ENCODE measurements around the gene ZDHHC11B. TPM values are rescaled to one million over a fixed set of nuclear protein-coding genes. Genes with fewer than 3 reads are reported as not detected.
"Not testable (repeated sequence)": the region's sequence is repeated elsewhere in the genome, so short reads cannot be mapped to it uniquely, and the experiment has no call there.

ZDHHC11B gene
- total RNA-seq, 1 experiment from 2014 or later = 1.4 TPM

DNA sequence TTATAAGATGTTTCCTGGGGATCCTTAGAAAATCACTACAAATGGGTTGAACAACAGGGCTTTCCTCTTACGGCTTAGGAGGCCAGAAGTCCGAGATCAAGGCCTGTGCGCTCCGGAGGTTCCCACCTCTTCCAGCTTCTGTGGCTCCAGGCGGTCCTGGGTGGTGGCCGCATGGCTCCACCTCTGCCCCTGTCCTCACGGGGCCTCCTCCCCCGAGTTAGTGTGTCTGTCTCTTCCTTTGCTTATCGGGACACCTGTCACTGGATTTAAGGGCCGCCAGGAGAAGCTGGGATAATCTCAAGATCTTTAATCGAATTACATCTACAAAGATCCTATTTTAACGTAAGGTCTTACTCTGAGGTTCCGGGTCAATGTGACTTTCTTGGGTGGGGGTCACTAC lies 89.1 kb downstream of the ZDHHC11B start:
- H4K91ac ChIP-seq (ENCODE audit: insufficient read length, low read depth, low read length); H2AK5ac ChIP-seq (ENCODE audit: insufficient read length, low read length); H3K79me1 ChIP-seq (ENCODE audit: insufficient read depth, low read depth, low read length, poor library complexity, severe bottlenecking); H2BK12ac ChIP-seq (ENCODE audit: insufficient read length, low read depth, low read length); H3K27me3 ChIP-seq (ENCODE audit: insufficient read depth, low read length); H3K4me1 Mint-ChIP-seq; H3K23me2 ChIP-seq (ENCODE audit: insufficient read length, low read depth, low read length, poor library complexity, severe bottlenecking); H2AFZ ChIP-seq (ENCODE audit: low read length); H3K9me3 Mint-ChIP-seq; H3K4ac ChIP-seq (ENCODE audit: low read depth, low read length); H2BK15ac ChIP-seq (ENCODE audit: low read depth, low read length); H3T11ph ChIP-seq (ENCODE audit: low read length); H3K4me2 ChIP-seq (ENCODE audit: insufficient read depth, insufficient read length, low read length); H4K20me1 ChIP-seq (ENCODE audit: control insufficient read depth, insufficient read depth, insufficient read length); H3K18ac ChIP-seq (ENCODE audit: insufficient read length, low read depth, low read length); H3K36me3 Mint-ChIP-seq (ENCODE audit: insufficient read depth in 1 of 3, low read depth in 3 of 3); H3K27ac ChIP-seq (ENCODE audit: insufficient read length, low read depth, low read length); H2BK5ac ChIP-seq (ENCODE audit: insufficient read length, low read length); H3K56ac ChIP-seq (ENCODE audit: insufficient read length, low read depth, low read length); DNase-seq; H4K5ac ChIP-seq (ENCODE audit: insufficient read length, low read depth, low read length); H4K8ac ChIP-seq (replicated peaks; ENCODE audit: insufficient read length, low read depth, low read length); H3K9me3 ChIP-seq (ENCODE audit: control insufficient read depth, low read depth, low read length); H3K79me2 ChIP-seq (ENCODE audit: insufficient read depth, low read length); H2BK20ac ChIP-seq (ENCODE audit: low read depth, low read length, poor library complexity, severe bottlenecking); H3K14ac ChIP-seq (ENCODE audit: insufficient read depth, low read length); H3K4me3 Mint-ChIP-seq; H2BK120ac ChIP-seq (ENCODE audit: low read depth, low read length, poor library complexity, severe bottlenecking); H3K4me1 ChIP-seq (ENCODE audit: insufficient read depth, low read length); H3K9ac ChIP-seq (ENCODE audit: extremely low read depth, insufficient read length, low read length); H3K23ac ChIP-seq (ENCODE audit: insufficient read length, low read depth, low read length); H3K27ac Mint-ChIP-seq: not testable (repeated sequence)
- peaks cover 40% of the 10 kb centered on the region for H3K27me3 Mint-ChIP-seq (ENCODE audit: low read depth)
- WGBS (ENCODE audit: extremely low coverage, insufficient read length, low lambda C conversion rate) = no CpG with 5 or more reads among the region's 13 CpGs

DNA sequence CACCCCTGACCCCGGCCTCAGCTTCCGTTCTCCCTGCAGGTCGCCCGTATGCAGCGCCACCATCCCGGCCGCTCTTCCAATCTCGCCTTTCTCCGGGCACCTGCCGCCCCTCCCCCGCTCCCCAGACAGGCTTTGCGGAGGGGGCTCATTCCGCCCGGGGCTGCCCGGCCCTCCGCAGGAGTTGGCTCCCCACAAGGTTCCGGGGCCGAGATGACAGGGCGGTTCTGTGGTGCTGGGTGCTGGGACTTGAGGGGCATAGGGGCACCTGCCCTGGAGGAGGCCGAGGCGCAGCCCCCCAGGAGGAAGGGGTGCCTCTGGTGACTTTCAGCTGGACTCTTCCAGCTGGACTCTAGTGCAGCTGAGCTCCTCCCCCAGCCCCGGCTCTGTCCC lies 90.5 kb downstream of the ZDHHC11B start:
- H3K4me1 Mint-ChIP-seq; H2AFZ ChIP-seq (ENCODE audit: low read length); H3K18ac ChIP-seq (ENCODE audit: insufficient read length, low read depth, low read length); H4K8ac ChIP-seq (replicated peaks; ENCODE audit: insufficient read length, low read depth, low read length); H2BK15ac ChIP-seq (ENCODE audit: low read depth, low read length); H3K4me1 ChIP-seq (ENCODE audit: insufficient read depth, low read length); H2BK12ac ChIP-seq (ENCODE audit: insufficient read length, low read depth, low read length); H3K14ac ChIP-seq (ENCODE audit: insufficient read depth, low read length); H3K9ac ChIP-seq (ENCODE audit: extremely low read depth, insufficient read length, low read length); H3K23ac ChIP-seq (ENCODE audit: insufficient read length, low read depth, low read length); H2BK20ac ChIP-seq (ENCODE audit: low read depth, low read length, poor library complexity, severe bottlenecking); H3K23me2 ChIP-seq (ENCODE audit: insufficient read length, low read depth, low read length, poor library complexity, severe bottlenecking); H2AK5ac ChIP-seq (ENCODE audit: insufficient read length, low read length); H3K79me2 ChIP-seq (ENCODE audit: insufficient read depth, low read length); H4K91ac ChIP-seq (ENCODE audit: insufficient read length, low read depth, low read length); H3K4ac ChIP-seq (ENCODE audit: low read depth, low read length); H4K20me1 ChIP-seq (ENCODE audit: control insufficient read depth, insufficient read depth, insufficient read length); H3K27me3 ChIP-seq (ENCODE audit: insufficient read depth, low read length); H3K56ac ChIP-seq (ENCODE audit: insufficient read length, low read depth, low read length); H2BK120ac ChIP-seq (ENCODE audit: low read depth, low read length, poor library complexity, severe bottlenecking); H3K9me3 ChIP-seq (ENCODE audit: control insufficient read depth, low read depth, low read length); H3K9me3 Mint-ChIP-seq; H3K27ac ChIP-seq (ENCODE audit: insufficient read length, low read depth, low read length); H3K4me2 ChIP-seq (ENCODE audit: insufficient read depth, insufficient read length, low read length); H3K79me1 ChIP-seq (ENCODE audit: insufficient read depth, low read depth, low read length, poor library complexity, severe bottlenecking); H3T11ph ChIP-seq (ENCODE audit: low read length); H3K27ac Mint-ChIP-seq; H3K36me3 Mint-ChIP-seq (ENCODE audit: insufficient read depth in 1 of 3, low read depth in 3 of 3); H2BK5ac ChIP-seq (ENCODE audit: insufficient read length, low read length); H4K5ac ChIP-seq (ENCODE audit: insufficient read length, low read depth, low read length); H3K4me3 Mint-ChIP-seq: not testable (repeated sequence)
- peaks cover 28% of the 10 kb centered on the region for H3K27me3 Mint-ChIP-seq (ENCODE audit: low read depth)
- no CpG with 5 or more reads among the region's 22 CpGs for WGBS (ENCODE audit: extremely low coverage, insufficient read length, low lambda C conversion rate)
- DNase-seq = peak; percentile 25
